Left lung (tissue), 10 donors: ENCODE results near the gene SLC10A4. TPM values are rescaled to one million over a fixed set of nuclear protein-coding genes. Genes with fewer than 3 reads are reported as not detected.

Experiments
- ATAC-seq: fragments of 200-7000 bp; cut with Tn5 transposase; one replicate; pipeline ENCODE4 v1.9.1; 2020; ENCODE audit warnings: moderate library complexity
- DNase-seq, 4 donors: peaks; one replicate each; pipeline ENCODE4 v3.0.0-alpha.2; 2013 to 2020
- H3K27ac ChIP-seq, 2 donors: fragments of 200-600 bp; sonication (generic) in 1 of 2; one replicate each; pipeline versions ENCODE4 v1.5.0 to v1.8.0; 2020 to 2021
- H3K27me3 ChIP-seq, 2 donors: fragments of 200-600 bp; sonication (generic) in 1 of 2; one replicate each; pipeline versions ENCODE4 v1.5.0 to v1.8.0; 2020 to 2021
- H3K36me3 ChIP-seq, 2 donors: fragments of 200-600 bp; sonication (generic) in 1 of 2; one replicate each; pipeline versions ENCODE4 v1.5.0 to v1.8.0; 2020 to 2021
- H3K4me1 ChIP-seq, 2 donors: fragments of 200-600 bp; one replicate each; pipeline ENCODE4 v1.8.0; 2021
- H3K4me3 ChIP-seq, 2 donors: fragments of 200-600 bp; sonication (generic) in 1 of 2; one replicate each; pipeline versions ENCODE4 v1.5.0 to v1.8.0; 2020 to 2021; ENCODE audit warnings: mild to moderate bottlenecking in 1 of 2
- H3K9me3 ChIP-seq, 2 donors: fragments of 200-600 bp; sonication (generic) in 1 of 2; one replicate each; pipeline versions ENCODE4 v1.5.0 to v1.8.0; 2020 to 2021
- CTCF ChIP-seq, 2 donors: fragments of 200-600 bp; sonication (generic) in 1 of 2; IDR thresholded peaks; one replicate each; pipeline versions ENCODE4 v1.5.0 to v1.8.0; 2021; ENCODE audit warnings: antibody characterized with exemption in 2 of 2
- intact Hi-C, 2 donors: fragments of 100-400 bp; cut with DNase I; formaldehyde crosslinking; loops; one replicate each; pipeline versions ENCODE4 v1.11.2 to v1.14.2; 2022
- polyA plus RNA-seq, 6 donors: library from polyadenylated mRNA; unstranded; fragments of 120-200 nt; gene quantifications; one replicate each; pipeline ENCODE4 v1.2.1, GENCODE V29; 2013; ENCODE audit not compliant: insufficient read length in 6 of 6
- total RNA-seq, 2 donors: library from RNA; stranded (reverse); fragmentation: NEBNext Ultra II Directional; extraction: Animal tissue kit (Norgen Biotek cat#: 25700); gene quantifications; one replicate each; pipeline ENCODE4 v1.2.1, GENCODE V29; 2021
- donor health status: DM: no; HTN: yes; CAD: no.
- donor health status: DM: no; HTN: no; CAD: no.

SLC10A4 gene
- total and polyA plus RNA-seq, 8 donors = 0.31 to 0.84 (median 0.39) TPM

- no peak overlapping the region for H3K4me3 ChIP-seq
Observed at GRCh38 chr4:48491514-48492176, 8.5 kb downstream of the SLC10A4 start.

GRCh38 chr4:48493452-48494100, 10.4 kb downstream of the SLC10A4 start:
- DNase-seq = no peak
- intact Hi-C loops = no loop called here

More at GRCh38 chr4:48491514-48492176, 8.5 kb downstream of the SLC10A4 start:
- Histone ChIP-seq H3K36me3 (peaks cover 0 to 2% of the 10 kb centered on the region in 2 donors), H3K9me3 (no peaks in the 10 kb centered on the region), H3K27ac (no peak overlapping the region), H3K4me1 (peaks cover 0 to 19% of the 10 kb centered on the region in 2 donors), H3K27me3 (peaks cover 53 to 58% of the 10 kb centered on the region in 2 donors)
- no peak for ATAC-seq
- TF ChIP-seq CTCF (IDR thresholded peaks at IDR 0.05) = no peak
- DNase-seq = peak in 1 of 4 donors; percentile 78
- intact Hi-C loops = no loop called here

GRCh38 chr4:48495941-48496340, 12.8 kb downstream of the SLC10A4 start:
- Histone ChIP-seq H3K36me3 (peaks cover 0 to 41% of the 10 kb centered on the region in 2 donors), H3K9me3 (no peaks in the 10 kb centered on the region), H3K4me3 (no peak overlapping the region), H3K4me1 (peaks cover 0 to 4% of the 10 kb centered on the region in 2 donors), H3K27ac (no peak overlapping the region), H3K27me3 (peaks cover 13 to 15% of the 10 kb centered on the region in 2 donors)
- intact Hi-C loops = no loop called here
- DNase-seq = no peak
- TF ChIP-seq CTCF (IDR thresholded peaks at IDR 0.05) = no peak
- no peak for ATAC-seq

More at GRCh38 chr4:48493452-48494100, 10.4 kb downstream of the SLC10A4 start:
- no peak for TF ChIP-seq CTCF (IDR thresholded peaks at IDR 0.05)
- peak; percentile 49 for ATAC-seq
- Histone ChIP-seq H3K9me3 (no peaks in the 10 kb centered on the region), H3K36me3 (peaks cover 0 to 17% of the 10 kb centered on the region in 2 donors), H3K4me3 (no peak overlapping the region), H3K27ac (no peak overlapping the region), H3K4me1 (peaks cover 0 to 19% of the 10 kb centered on the region in 2 donors), H3K27me3 (peaks cover 35 to 39% of the 10 kb centered on the region in 2 donors)

- H3K36me3 ChIP-seq = peaks cover 0 to 49% of the 10 kb centered on the region in 2 donors
- no peak for TF ChIP-seq CTCF (IDR thresholded peaks at IDR 0.05)
- intact Hi-C loops = no loop called here
Observed at GRCh38 chr4:48498895-48499294, 15.8 kb downstream of the SLC10A4 start.

GRCh38 chr4:48499551-48500066, 16.5 kb downstream of the SLC10A4 start:
- H3K9me3 ChIP-seq = no peaks in the 10 kb centered on the region
- DNase-seq = no peak
- ATAC-seq = no peak
- H3K36me3 ChIP-seq = peaks cover 0 to 49% of the 10 kb centered on the region in 2 donors
- intact Hi-C loops = no loop called here
- H3K27ac ChIP-seq = no peak overlapping the region
- no peak for TF ChIP-seq CTCF (IDR thresholded peaks at IDR 0.05)
- H3K27me3 ChIP-seq = no peaks in the 10 kb centered on the region
- no peak overlapping the region for H3K4me3 ChIP-seq
- no peaks in the 10 kb centered on the region for H3K4me1 ChIP-seq

More at GRCh38 chr4:48498895-48499294, 15.8 kb downstream of the SLC10A4 start:
- Histone ChIP-seq H3K4me1 (no peaks in the 10 kb centered on the region), H3K9me3 (no peaks in the 10 kb centered on the region), H3K27me3 (no peaks in the 10 kb centered on the region), H3K27ac (no peak overlapping the region), H3K4me3 (no peak overlapping the region)
- no peak for DNase-seq
- ATAC-seq = no peak
